Loucy (cell line): Measurements from ENCODE around the gene SLC4A11.
A peak's percentile ranks its signal among the peaks of the same experiment; 100 is the strongest.

ENCODE experiments used
- H2AFZ ChIP-seq: fragments of 200-600 bp; sonication (generic); 2 replicates; pipeline ENCODE4 v1.6.0; 2016; ENCODE audit warnings: antibody characterized with exemption, mild to moderate bottlenecking, low read length, moderate library complexity
- H3F3A ChIP-seq: fragments of 200-600 bp; 2 replicates; pipeline ENCODE4 v1.6.0; 2016; ENCODE audit warnings: antibody characterized with exemption, low read depth, mild to moderate bottlenecking
- H3K27me3 ChIP-seq: fragments of 200-600 bp; sonication (generic); 2 replicates; pipeline ENCODE4 v1.6.1; 2014; ENCODE audit warnings: low read length, mild to moderate bottlenecking; ENCODE audit not compliant: insufficient read depth, poor library complexity, severe bottlenecking
- H3K36me3 ChIP-seq: fragments of 200-600 bp; sonication (generic); 2 replicates; pipeline ENCODE4 v1.6.1; 2016; ENCODE audit warnings: low read length; ENCODE audit not compliant: insufficient read depth
- H3K4me1 ChIP-seq: fragments of 200-600 bp; sonication (generic); 2 replicates; pipeline ENCODE4 v1.5.1; 2014; ENCODE audit warnings: low read length, mild to moderate bottlenecking; ENCODE audit not compliant: insufficient read depth, poor library complexity, severe bottlenecking
- H3K4me2 ChIP-seq: fragments of 200-600 bp; sonication (generic); 2 replicates; pipeline ENCODE4 v1.6.0; 2014; ENCODE audit warnings: antibody characterized with exemption, low read length, low read depth, mild to moderate bottlenecking; ENCODE audit not compliant: poor library complexity, severe bottlenecking
- H3K4me3 ChIP-seq: fragments of 200-600 bp; sonication (generic); 2 replicates; pipeline ENCODE4 v1.5.1; 2014; ENCODE audit warnings: low read length, mild to moderate bottlenecking, mixed read lengths; ENCODE audit not compliant: poor library complexity, severe bottlenecking
- H3K79me2 ChIP-seq: fragments of 200-600 bp; sonication (generic); 2 replicates; pipeline ENCODE4 v1.6.1; 2014; ENCODE audit warnings: low read length; ENCODE audit not compliant: insufficient read depth
- H3K9ac ChIP-seq: fragments of 200-600 bp; sonication (generic); 2 replicates; pipeline ENCODE4 v1.6.0; 2014; ENCODE audit warnings: mild to moderate bottlenecking, low read depth, low read length, moderate library complexity; ENCODE audit not compliant: poor library complexity, severe bottlenecking
- H3K9me2 ChIP-seq: fragments of 200-600 bp; sonication (generic); replicated peaks from 2 replicates; pipeline ENCODE4 v1.6.1; 2016; ENCODE audit warnings: low read depth, low read length, mixed read lengths
- H3K9me3 ChIP-seq: fragments of 200-600 bp; sonication (generic); 2 replicates; pipeline ENCODE4 v1.6.1; 2014; ENCODE audit warnings: mild to moderate bottlenecking, antibody characterized with exemption, low read length, low read depth; ENCODE audit not compliant: insufficient read depth
- H4K20me1 ChIP-seq: fragments of 200-600 bp; sonication (generic); 2 replicates; pipeline ENCODE4 v1.6.0; 2014; ENCODE audit warnings: antibody characterized with exemption, low read length, mild to moderate bottlenecking; ENCODE audit not compliant: insufficient read depth, poor library complexity, severe bottlenecking
- EZH2phosphoT487 ChIP-seq: fragments of 200-600 bp; IDR thresholded peaks from 2 replicates; pipeline ENCODE4 v1.6.1; 2018; ENCODE audit warnings: antibody characterized with exemption, mild to moderate bottlenecking, moderate library complexity, borderline replicate concordance
- TF ChIP-seq, protein P1 (sequence below): fragments of 200-600 bp; sonication (generic); conservative IDR thresholded peaks from 2 replicates; pipeline ENCODE4 v1.5.1; 2014; ENCODE audit warnings: mild to moderate bottlenecking, antibody characterized with exemption, low read length

SLC4A11 gene

DNA sequence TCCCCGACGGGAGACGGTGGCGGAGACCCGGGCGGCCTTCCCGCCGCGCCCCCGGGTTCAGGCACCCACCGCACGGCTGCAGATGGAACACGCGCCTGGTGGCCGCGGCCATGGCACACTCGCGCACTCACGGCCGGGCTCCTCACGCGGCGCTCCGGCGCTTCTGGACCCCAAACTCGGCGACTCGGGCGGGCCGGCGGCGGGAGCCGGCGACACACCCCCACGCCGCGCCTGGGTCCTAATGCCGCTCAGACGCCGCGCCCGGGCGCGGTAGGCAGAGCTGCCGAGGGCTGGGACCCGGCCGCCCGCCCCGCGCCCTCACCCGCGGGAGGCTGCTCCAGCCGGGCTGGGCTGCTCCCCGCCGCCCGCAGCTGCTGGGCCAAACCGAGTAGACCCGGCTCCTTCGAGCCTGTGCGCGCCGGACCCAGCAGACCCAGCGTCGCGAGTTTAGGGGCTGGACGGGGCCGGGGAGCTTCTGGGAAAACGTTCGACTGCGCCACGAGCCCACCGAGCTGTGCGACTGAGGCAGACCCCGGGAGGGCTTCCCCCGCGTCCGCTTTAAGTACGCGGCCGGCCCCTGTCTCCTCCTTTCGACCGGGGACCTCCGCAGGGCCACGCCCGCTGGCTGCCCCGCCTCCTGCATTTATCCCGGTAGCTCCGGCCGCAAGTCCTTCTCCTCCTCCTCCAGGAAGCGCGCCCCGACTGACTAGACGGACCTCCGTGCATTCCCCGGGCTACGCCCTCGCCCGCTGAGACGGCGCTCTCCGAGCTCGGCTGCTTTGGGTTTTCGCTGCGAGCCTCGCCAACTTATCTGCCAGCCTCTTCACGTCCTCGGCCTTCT, at the start of gene SLC4A11:
Gene SLC4A11 (minus strand): TSS at position 165 of the 841 bp plus-strand sequence. CDS start 53 bp downstream, at position 112.
- TF ChIP-seq, protein P1, sequence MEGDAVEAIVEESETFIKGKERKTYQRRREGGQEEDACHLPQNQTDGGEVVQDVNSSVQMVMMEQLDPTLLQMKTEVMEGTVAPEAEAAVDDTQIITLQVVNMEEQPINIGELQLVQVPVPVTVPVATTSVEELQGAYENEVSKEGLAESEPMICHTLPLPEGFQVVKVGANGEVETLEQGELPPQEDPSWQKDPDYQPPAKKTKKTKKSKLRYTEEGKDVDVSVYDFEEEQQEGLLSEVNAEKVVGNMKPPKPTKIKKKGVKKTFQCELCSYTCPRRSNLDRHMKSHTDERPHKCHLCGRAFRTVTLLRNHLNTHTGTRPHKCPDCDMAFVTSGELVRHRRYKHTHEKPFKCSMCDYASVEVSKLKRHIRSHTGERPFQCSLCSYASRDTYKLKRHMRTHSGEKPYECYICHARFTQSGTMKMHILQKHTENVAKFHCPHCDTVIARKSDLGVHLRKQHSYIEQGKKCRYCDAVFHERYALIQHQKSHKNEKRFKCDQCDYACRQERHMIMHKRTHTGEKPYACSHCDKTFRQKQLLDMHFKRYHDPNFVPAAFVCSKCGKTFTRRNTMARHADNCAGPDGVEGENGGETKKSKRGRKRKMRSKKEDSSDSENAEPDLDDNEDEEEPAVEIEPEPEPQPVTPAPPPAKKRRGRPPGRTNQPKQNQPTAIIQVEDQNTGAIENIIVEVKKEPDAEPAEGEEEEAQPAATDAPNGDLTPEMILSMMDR = no peak
- no peak for TF ChIP-seq EZH2phosphoT487
- Histone ChIP-seq H3K9me3 (no peaks in the 10 kb centered on the region), H2AFZ (peak within 1 kb of the TSS; percentile 94), H3K79me2 (peaks cover 4% of the 10 kb centered on the region; the same call in 1 of the 2 replicates), H3K4me3 (peak within 1 kb of the TSS; percentile 82), H3K4me1 (peaks cover 5% of the 10 kb centered on the region), H3K36me3 (no peaks in the 10 kb centered on the region), H3K9me2 (no peaks in the 10 kb centered on the region), H4K20me1 (no peaks in the 10 kb centered on the region), H3K4me2 (peak within 1 kb of the TSS; percentile 86), H3K9ac (peak within 1 kb of the TSS; percentile 69), H3K27me3 (peaks cover 7% of the 10 kb centered on the region), H3F3A (no peaks in the 10 kb centered on the region)

DNA sequence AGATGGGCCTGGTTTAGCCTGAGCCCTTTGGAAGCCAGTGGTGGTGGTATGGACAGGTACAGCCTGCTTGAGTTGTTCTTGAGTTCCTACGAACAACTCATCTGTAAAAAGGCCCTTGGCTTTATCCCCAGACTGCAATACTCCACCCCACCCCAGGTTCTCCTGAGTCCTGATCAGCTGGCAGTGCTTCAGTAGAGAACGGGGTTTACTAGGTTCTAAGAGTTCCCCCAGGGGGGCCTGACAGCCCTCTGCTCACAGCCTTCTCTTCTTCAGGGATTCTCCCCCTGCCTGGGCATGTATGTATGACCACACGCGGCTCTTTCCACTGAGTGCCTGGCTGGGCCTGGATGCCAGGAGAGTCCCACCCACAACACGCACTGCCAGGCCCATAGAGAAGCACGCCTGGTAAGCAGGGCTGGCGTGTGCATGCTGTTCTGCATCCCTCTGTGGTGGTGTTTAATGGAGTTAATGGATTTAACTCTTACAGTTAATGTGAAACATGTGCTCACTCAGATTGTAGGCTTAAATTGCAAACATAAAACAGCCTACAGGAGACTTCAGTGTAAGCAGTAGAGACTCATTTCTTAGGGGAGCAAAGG, 44.3 kb upstream of the SLC4A11 start:
- no peak overlapping the region for H3K4me3 ChIP-seq
- H3K9me3 ChIP-seq = no peaks in the 10 kb centered on the region
- H4K20me1 ChIP-seq = no peaks in the 10 kb centered on the region
- no peak overlapping the region for H3K4me2 ChIP-seq
- no peaks in the 10 kb centered on the region for H3K27me3 ChIP-seq
- H3K9me2 ChIP-seq = no peaks in the 10 kb centered on the region
- peaks cover 11% of the 10 kb centered on the region; the same call in 1 of the 2 replicates for H3K36me3 ChIP-seq
- no peaks in the 10 kb centered on the region for H3K4me1 ChIP-seq
- no peaks in the 10 kb centered on the region for H3F3A ChIP-seq
- no peak overlapping the region for H2AFZ ChIP-seq
- no peaks in the 10 kb centered on the region for H3K79me2 ChIP-seq
- no peak overlapping the region for H3K9ac ChIP-seq
- no peak for TF ChIP-seq EZH2phosphoT487
- TF ChIP-seq, protein P1 = no peak

DNA sequence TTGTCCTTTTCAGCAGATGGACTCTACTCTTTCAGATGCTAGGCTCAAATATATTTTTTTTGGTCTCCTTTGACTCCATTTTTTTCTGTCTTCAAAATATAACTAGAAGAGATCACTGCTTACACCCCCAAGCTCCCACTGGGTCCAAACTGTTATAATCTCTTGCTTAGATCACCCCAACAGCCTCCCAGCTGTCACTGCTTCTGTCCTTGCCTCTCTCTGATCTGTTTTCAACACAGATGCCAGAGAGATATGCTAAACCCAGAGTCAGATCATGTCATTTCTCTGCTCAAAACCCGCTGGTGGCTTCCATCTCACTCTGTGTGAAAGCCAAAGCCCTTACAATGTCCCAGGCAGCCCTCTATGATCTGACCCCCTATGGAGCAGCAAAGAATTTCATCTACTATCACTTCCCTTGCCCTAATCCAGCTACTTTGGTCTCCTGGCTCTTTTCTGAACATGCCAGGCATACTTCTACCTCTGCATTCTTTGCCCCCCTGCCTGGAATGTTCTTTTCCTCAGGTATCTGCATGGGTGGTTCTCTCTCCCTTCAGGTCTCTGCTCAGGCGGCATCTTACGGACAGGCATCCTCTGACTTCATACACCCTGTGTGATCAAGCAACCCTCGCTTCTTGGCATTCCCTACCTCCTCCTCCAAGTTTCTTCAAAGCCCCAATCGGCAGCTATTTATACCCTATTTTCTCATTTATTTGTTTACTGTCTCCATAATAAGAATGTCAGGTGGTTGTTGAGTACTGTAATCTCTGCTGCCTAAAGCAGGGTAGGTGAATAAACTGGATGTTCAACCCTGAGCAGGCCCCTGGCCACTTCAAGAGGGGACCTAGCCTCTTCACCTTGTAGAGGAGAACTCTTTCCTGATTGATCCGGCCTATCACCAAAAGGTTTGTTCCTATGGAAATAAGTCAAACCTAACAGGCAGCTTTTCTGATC, 43.6 kb upstream of the SLC4A11 start:
- H3K4me2 ChIP-seq = no peak overlapping the region
- H3K27me3 ChIP-seq = no peaks in the 10 kb centered on the region
- no peaks in the 10 kb centered on the region for H3K79me2 ChIP-seq
- no peak overlapping the region for H2AFZ ChIP-seq
- no peaks in the 10 kb centered on the region for H3K9me2 ChIP-seq
- H3K4me1 ChIP-seq = no peaks in the 10 kb centered on the region
- TF ChIP-seq EZH2phosphoT487 = no peak
- TF ChIP-seq, protein P1 = no peak
- peaks cover 17% of the 10 kb centered on the region; the same call in 1 of the 2 replicates for H3K36me3 ChIP-seq
- no peaks in the 10 kb centered on the region for H4K20me1 ChIP-seq
- no peak overlapping the region for H3K4me3 ChIP-seq
- no peaks in the 10 kb centered on the region for H3K9me3 ChIP-seq
- H3F3A ChIP-seq = no peaks in the 10 kb centered on the region
- H3K9ac ChIP-seq = no peak overlapping the region
